ENCODE data around the gene AGPAT4. TPM values are rescaled to one million over a fixed set of nuclear protein-coding genes. Genes with fewer than 3 reads are reported as not detected.

Gene AGPAT4
- total and polyA plus RNA-seq, 8 donors = 12.4 to 19.4 (median 15.7) TPM

GRCh38 chr6:161117942-161118341, 155.9 kb downstream of the AGPAT4 start:
- no peak for TF ChIP-seq CTCF (IDR thresholded peaks at IDR 0.05)
- Histone ChIP-seq H3K4me3 (no peak overlapping the region), H3K9me3 (peaks cover 0 to 10% of the 10 kb centered on the region in 2 donors), H3K27me3 (no peaks in the 10 kb centered on the region), H3K36me3 (peaks cover 0 to 77% of the 10 kb centered on the region in 2 donors), H3K4me1 (no peaks in the 10 kb centered on the region), H3K27ac (peak overlapping the region in 1 of 2 donors; percentile 43)
- ATAC-seq (no peak), DNase-seq (no peak)
- intact Hi-C loops (cut with DNase I) = no loop called here

GRCh38 chr6:161117308-161117707, 156.6 kb downstream of the AGPAT4 start:
- H3K36me3 ChIP-seq = peaks cover 0 to 82% of the 10 kb centered on the region in 2 donors
- no peak overlapping the region for H3K4me3 ChIP-seq
- intact Hi-C loops (cut with DNase I) = no loop called here

GRCh38 chr6:161116554-161116953, 157.3 kb downstream of the AGPAT4 start:
- peaks cover 0 to 82% of the 10 kb centered on the region in 2 donors for H3K36me3 ChIP-seq
- no peaks in the 10 kb centered on the region for H3K4me1 ChIP-seq
- no peak for DNase-seq
- no peaks in the 10 kb centered on the region for H3K9me3 ChIP-seq
- H3K27ac ChIP-seq = no peak overlapping the region
- intact Hi-C loops (cut with DNase I) = no loop called here
- ATAC-seq = no peak
- no peaks in the 10 kb centered on the region for H3K27me3 ChIP-seq
- no peak for TF ChIP-seq CTCF (IDR thresholded peaks at IDR 0.05)
- no peak overlapping the region for H3K4me3 ChIP-seq

More at GRCh38 chr6:161117308-161117707, 156.6 kb downstream of the AGPAT4 start:
- TF ChIP-seq CTCF (IDR thresholded peaks at IDR 0.05) = no peak
- peaks cover 0 to 4% of the 10 kb centered on the region in 2 donors for H3K9me3 ChIP-seq
- no peak for DNase-seq
- ATAC-seq = peak; percentile 71
- peak overlapping the region in 1 of 2 donors; percentile 43 for H3K27ac ChIP-seq
- H3K27me3 ChIP-seq = no peaks in the 10 kb centered on the region
- H3K4me1 ChIP-seq = no peaks in the 10 kb centered on the region

- Histone ChIP-seq H3K4me3 (no peak overlapping the region), H3K27me3 (no peaks in the 10 kb centered on the region), H3K36me3 (peaks cover 0 to 86% of the 10 kb centered on the region in 2 donors), H3K9me3 (no peaks in the 10 kb centered on the region), H3K27ac (no peak overlapping the region), H3K4me1 (peaks cover 0 to 3% of the 10 kb centered on the region in 2 donors)
- ATAC-seq (no peak), DNase-seq (no peak)
- TF ChIP-seq CTCF (IDR thresholded peaks at IDR 0.05) = no peak
- intact Hi-C loops (cut with DNase I) = no loop called here
These were observed 158.4 kb downstream of the AGPAT4 start for GRCh38 chr6:161115468-161115867.

DNA sequence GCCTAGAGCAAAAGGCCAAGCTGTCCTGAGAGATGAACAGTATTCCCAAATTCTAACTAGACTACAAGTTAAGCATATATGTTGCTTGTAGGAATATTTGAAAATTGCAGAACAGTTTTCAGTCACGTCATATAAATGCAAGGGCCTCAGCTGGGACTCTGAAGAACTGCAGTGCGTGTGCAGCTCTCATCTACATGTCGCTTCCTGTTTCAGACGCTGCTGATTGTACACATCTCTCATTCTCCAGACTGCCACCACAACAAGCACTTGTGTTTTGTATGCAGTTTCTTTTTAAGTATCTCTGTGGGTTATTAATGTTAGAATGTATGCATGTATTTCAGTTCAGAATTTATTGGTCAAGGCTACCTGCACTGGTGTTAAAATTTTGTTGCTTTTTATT, 162.6 kb downstream of the AGPAT4 start:
- Histone ChIP-seq H3K36me3 (peaks cover 0 to 100% of the 10 kb centered on the region in 2 donors), H3K27me3 (no peaks in the 10 kb centered on the region), H3K4me1 (peaks cover 0 to 9% of the 10 kb centered on the region in 2 donors), H3K9me3 (no peaks in the 10 kb centered on the region), H3K4me3 (no peak overlapping the region), H3K27ac (no peak overlapping the region)
- no peak for TF ChIP-seq CTCF (IDR thresholded peaks at IDR 0.05)
- peak; percentile 22 for ATAC-seq
- DNase-seq = no peak
- intact Hi-C loops (cut with DNase I) = no loop called here

All from left lung (tissue), 10 donors.